ENCODE results near the gene FAM222B. TPM values are rescaled to one million over a fixed set of nuclear protein-coding genes. Genes with fewer than 3 reads are reported as not detected.

The FAM222B gene
- total and polyA plus RNA-seq, 9 of the 15 experiments (the other 6 are each of a cell fraction or from before 2014, with no cell fraction given), result 4.0 to 34.6 (median 7.5) TPM

DNA sequence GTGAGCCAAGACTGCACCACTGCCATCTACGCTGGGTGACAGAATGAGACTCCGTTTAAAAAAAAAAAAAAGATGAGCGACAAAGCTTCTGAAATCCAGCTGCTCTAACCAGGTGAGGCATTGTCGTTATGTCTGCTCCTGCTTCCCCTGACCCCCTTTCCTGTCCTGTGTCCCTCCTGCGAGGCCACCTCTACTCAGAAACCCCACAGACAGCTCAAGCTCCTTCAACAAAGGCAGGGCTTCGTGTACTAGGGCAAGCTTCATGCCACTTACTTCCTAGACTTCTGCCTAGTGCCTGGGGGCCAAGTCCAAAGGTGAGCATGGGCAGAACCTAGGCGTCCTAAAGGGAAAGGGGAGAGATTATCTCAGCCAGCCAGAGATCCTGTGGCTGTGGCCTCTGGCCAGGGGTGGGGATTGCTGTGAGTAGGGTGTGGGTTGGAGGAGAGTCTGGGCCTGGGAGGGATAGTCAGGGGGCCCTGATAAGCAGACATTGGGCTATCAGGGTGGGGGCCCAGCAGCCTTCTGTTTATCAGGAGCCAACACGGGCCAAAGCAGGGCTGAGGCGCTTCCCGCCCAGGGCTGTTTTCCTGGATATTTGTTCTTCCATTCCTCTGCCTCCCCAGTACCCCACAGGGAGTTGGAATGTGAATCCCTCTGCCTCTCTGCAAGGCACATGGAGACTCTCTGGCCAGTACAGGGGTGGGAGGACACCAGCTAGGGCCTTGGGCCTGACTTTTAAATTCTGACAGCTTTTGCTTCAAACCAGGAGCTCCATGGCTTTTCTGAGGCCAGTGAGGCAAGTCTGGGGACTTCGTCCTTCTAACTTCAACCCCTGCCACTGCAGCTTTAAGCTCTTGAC lies 22.6 kb upstream of the FAM222B start (continued):
- peak; percentile 10 for TF ChIP-seq WHSC1 (IDR thresholded peaks at IDR 0.05; ENCODE audit: low read length)
- no peak for TF ChIP-seq RFX5 (IDR thresholded peaks at IDR 0.05; ENCODE audit: low read depth, low read length)
- TF ChIP-seq BRD4 (IDR thresholded peaks at IDR 0.05), result no peak; the same call in 1 of the 2 replicates
- TF ChIP-seq ZBTB26 (CRISPR knock-in tag; IDR thresholded peaks at IDR 0.05), result peak; percentile 56
- peak; percentile 97 for TF ChIP-seq ELF4 (CRISPR knock-in tag; IDR thresholded peaks at IDR 0.05)
- TF ChIP-seq SAFB2 (IDR thresholded peaks at IDR 0.05; ENCODE audit: borderline replicate concordance, low read depth, low read length, severe bottlenecking), result no peak
- TF ChIP-seq HMG20B (CRISPR knock-in tag; IDR thresholded peaks at IDR 0.05), result no peak
- TF ChIP-seq ZNF239 (CRISPR knock-in tag; IDR thresholded peaks at IDR 0.05), result peak; percentile 66
- peak; percentile 20; the same call in 1 of the 2 replicates for TF ChIP-seq PHF8 (IDR thresholded peaks at IDR 0.05; ENCODE audit: borderline replicate concordance, low read length)
- TF ChIP-seq ZNF57 (CRISPR knock-in tag; IDR thresholded peaks at IDR 0.05), result no peak
- TF ChIP-seq ZNF253 (CRISPR knock-in tag; conservative IDR thresholded peaks at IDR 0.05), result no peak
- no peak; the same call in 1 of the 2 replicates for TF ChIP-seq LARP7 (IDR thresholded peaks at IDR 0.05)
- TF ChIP-seq ZNF589 (CRISPR knock-in tag; IDR thresholded peaks at IDR 0.05; ENCODE audit: low read depth), result peak; percentile 98
- TF ChIP-seq SMARCA4 (IDR thresholded peaks at IDR 0.05), result peak; percentile 100
- TF ChIP-seq KDM1A (IDR thresholded peaks at IDR 0.05), result peak; percentile 99
- TF ChIP-seq ZNF3 (CRISPR knock-in tag; IDR thresholded peaks at IDR 0.05), result no peak
- TF ChIP-seq SAP30 (IDR thresholded peaks at IDR 0.05; ENCODE audit: borderline replicate concordance, insufficient read depth, low read depth, low read length, poor library complexity, severe bottlenecking), result no peak
- TF ChIP-seq, protein P1, sequence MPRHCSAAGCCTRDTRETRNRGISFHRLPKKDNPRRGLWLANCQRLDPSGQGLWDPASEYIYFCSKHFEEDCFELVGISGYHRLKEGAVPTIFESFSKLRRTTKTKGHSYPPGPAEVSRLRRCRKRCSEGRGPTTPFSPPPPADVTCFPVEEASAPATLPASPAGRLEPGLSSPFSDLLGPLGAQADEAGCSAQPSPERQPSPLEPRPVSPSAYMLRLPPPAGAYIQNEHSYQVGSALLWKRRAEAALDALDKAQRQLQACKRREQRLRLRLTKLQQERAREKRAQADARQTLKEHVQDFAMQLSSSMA (CRISPR knock-in tag; IDR thresholded peaks at IDR 0.05), result no peak
- TF ChIP-seq RAD21 (CRISPR knock-in tag; conservative IDR thresholded peaks at IDR 0.05 in 1 of 2, IDR thresholded peaks at IDR 0.05 in 1 of 2), result peak in 1 of 2 experiments; percentile 25; a peak in 3 of 4 replicates
- no peak for TF ChIP-seq NFATC3 (IDR thresholded peaks at IDR 0.05)
- TF ChIP-seq, protein P2, sequence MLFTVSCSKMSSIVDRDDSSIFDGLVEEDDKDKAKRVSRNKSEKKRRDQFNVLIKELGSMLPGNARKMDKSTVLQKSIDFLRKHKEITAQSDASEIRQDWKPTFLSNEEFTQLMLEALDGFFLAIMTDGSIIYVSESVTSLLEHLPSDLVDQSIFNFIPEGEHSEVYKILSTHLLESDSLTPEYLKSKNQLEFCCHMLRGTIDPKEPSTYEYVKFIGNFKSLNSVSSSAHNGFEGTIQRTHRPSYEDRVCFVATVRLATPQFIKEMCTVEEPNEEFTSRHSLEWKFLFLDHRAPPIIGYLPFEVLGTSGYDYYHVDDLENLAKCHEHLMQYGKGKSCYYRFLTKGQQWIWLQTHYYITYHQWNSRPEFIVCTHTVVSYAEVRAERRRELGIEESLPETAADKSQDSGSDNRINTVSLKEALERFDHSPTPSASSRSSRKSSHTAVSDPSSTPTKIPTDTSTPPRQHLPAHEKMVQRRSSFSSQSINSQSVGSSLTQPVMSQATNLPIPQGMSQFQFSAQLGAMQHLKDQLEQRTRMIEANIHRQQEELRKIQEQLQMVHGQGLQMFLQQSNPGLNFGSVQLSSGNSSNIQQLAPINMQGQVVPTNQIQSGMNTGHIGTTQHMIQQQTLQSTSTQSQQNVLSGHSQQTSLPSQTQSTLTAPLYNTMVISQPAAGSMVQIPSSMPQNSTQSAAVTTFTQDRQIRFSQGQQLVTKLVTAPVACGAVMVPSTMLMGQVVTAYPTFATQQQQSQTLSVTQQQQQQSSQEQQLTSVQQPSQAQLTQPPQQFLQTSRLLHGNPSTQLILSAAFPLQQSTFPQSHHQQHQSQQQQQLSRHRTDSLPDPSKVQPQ (CRISPR knock-in tag; IDR thresholded peaks at IDR 0.05; ENCODE audit: borderline replicate concordance), result peak; percentile 67; the same call in 1 of the 2 replicates
- TF ChIP-seq TGIF2 (CRISPR knock-in tag; IDR thresholded peaks at IDR 0.05), result no peak
- peak; percentile 100 for TF ChIP-seq PHB2 (IDR thresholded peaks at IDR 0.05; ENCODE audit: low read depth)

Data from K562 (cell line).